Endothelial cell (in vitro differentiated cells): ENCODE measurements around the gene ARMC9. TPM values are rescaled to one million over a fixed set of nuclear protein-coding genes. Genes with fewer than 3 reads are reported as not detected.

Experiments used
- DNase-seq: peaks from one replicate; pipeline ENCODE4 v3.0.0; 2021; ENCODE audit warnings: low spot score
- H3K27ac Mint-ChIP-seq: one replicate; pipeline ENCODE4 v1.8.0; 2021; ENCODE audit warnings: mixed read lengths, inconsistent platforms; ENCODE audit not compliant: unreplicated experiment
- H3K27me3 Mint-ChIP-seq: one replicate; pipeline ENCODE4 v1.8.0; 2021; ENCODE audit warnings: mild to moderate bottlenecking, moderate library complexity, mixed read lengths, inconsistent platforms; ENCODE audit not compliant: unreplicated experiment
- H3K36me3 Mint-ChIP-seq: one replicate; pipeline ENCODE4 v1.8.0; 2021; ENCODE audit warnings: mild to moderate bottlenecking, low read depth, mixed read lengths, inconsistent platforms; ENCODE audit not compliant: unreplicated experiment
- H3K4me1 Mint-ChIP-seq: one replicate; pipeline ENCODE4 v1.8.0; 2021; ENCODE audit warnings: mild to moderate bottlenecking, mixed read lengths, inconsistent platforms; ENCODE audit not compliant: unreplicated experiment
- H3K4me3 Mint-ChIP-seq: one replicate; pipeline ENCODE4 v1.8.0; 2021; ENCODE audit warnings: mild to moderate bottlenecking, mixed read lengths, inconsistent platforms; ENCODE audit not compliant: unreplicated experiment
- H3K9me3 Mint-ChIP-seq: one replicate; pipeline ENCODE4 v1.8.0; 2021; ENCODE audit warnings: mixed read lengths, inconsistent platforms; ENCODE audit not compliant: unreplicated experiment
- total RNA-seq: library from RNA; stranded (reverse); fragmentation: NEBNext Ultra II Directional; extraction: Animal tissue kit (Norgen Biotek cat#: 25700); gene quantifications from one replicate; pipeline ENCODE4 v1.2.1, GENCODE V29; 2021; ENCODE audit not compliant: unreplicated experiment
- TF ChIP-seq, protein P1 (sequence below): fragments of 200-600 bp; sonication (generic); IDR thresholded peaks from one replicate; pipeline ENCODE4 v1.5.0; 2021; ENCODE audit warnings: antibody characterized with exemption; ENCODE audit not compliant: unreplicated experiment

The ARMC9 gene
- total RNA-seq, 1 donor from 2014 or later = 18.3 TPM

DNA sequence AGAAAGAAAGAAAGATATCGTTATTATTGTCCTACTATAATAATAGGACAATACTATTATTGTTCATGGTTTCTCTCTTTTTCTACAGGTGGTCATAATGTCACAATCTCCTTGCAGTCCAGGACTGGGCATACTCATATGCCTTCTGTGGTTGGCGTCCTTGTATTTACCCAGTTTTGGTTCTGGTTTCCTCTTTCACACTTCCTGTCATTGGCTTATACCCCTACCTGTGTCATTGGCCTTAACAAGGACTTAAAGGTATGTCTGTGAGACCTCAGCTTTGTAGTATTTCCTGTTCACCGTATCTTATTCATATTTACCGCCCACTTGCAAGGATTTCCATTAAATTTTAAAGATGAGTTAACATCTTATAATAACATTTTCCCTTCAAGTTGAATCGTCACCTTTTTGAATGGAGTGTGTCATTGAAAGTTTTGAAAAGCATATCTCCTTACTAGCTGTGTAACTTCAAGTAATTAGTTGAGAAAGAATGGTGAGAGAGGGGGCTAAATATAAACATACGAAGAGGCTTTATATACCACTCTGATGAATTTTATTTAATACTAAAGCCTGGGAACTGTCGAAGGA is 37.1 kb upstream of the ARMC9 start:
- Mint-ChIP-seq H3K36me3 (peaks cover 2% of the 10 kb centered on the region), H3K27ac (peak overlapping the region; percentile 76), H3K27me3 (no peaks in the 10 kb centered on the region), H3K9me3 (no peaks in the 10 kb centered on the region), H3K4me1 (peaks cover 21% of the 10 kb centered on the region), H3K4me3 (no peak overlapping the region)
- DNase-seq = no peak
- TF ChIP-seq, protein P1, sequence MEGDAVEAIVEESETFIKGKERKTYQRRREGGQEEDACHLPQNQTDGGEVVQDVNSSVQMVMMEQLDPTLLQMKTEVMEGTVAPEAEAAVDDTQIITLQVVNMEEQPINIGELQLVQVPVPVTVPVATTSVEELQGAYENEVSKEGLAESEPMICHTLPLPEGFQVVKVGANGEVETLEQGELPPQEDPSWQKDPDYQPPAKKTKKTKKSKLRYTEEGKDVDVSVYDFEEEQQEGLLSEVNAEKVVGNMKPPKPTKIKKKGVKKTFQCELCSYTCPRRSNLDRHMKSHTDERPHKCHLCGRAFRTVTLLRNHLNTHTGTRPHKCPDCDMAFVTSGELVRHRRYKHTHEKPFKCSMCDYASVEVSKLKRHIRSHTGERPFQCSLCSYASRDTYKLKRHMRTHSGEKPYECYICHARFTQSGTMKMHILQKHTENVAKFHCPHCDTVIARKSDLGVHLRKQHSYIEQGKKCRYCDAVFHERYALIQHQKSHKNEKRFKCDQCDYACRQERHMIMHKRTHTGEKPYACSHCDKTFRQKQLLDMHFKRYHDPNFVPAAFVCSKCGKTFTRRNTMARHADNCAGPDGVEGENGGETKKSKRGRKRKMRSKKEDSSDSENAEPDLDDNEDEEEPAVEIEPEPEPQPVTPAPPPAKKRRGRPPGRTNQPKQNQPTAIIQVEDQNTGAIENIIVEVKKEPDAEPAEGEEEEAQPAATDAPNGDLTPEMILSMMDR = no peak

DNA sequence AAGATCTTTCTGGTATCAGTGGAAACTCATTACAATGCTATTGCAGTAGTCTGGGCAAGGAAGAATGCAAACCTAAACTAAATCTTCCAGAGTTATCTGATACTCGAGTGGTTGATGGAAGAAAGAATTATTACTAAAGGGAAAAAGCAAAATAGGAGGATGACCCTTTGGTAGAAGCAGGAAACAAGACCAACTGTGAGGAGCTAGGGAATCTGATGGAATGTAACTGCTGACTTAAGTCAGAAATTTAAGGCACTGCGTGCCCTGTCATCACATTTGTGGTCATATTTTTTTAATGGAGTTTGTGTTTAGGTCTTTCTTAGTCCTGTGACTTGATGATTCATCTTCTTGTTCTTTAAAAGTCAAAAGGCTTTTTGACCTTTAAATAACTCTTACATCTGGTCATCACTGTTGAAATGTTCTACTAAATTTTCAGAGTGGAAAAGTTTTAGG is 36.5 kb upstream of the ARMC9 start:
- H3K36me3 Mint-ChIP-seq = peaks cover 8% of the 10 kb centered on the region
- no peaks in the 10 kb centered on the region for H3K27me3 Mint-ChIP-seq
- H3K27ac Mint-ChIP-seq = peak overlapping the region; percentile 76
- no peaks in the 10 kb centered on the region for H3K9me3 Mint-ChIP-seq
- H3K4me1 Mint-ChIP-seq = peaks cover 21% of the 10 kb centered on the region
- DNase-seq = no peak
- TF ChIP-seq, protein P1 = no peak
- no peak overlapping the region for H3K4me3 Mint-ChIP-seq

DNA sequence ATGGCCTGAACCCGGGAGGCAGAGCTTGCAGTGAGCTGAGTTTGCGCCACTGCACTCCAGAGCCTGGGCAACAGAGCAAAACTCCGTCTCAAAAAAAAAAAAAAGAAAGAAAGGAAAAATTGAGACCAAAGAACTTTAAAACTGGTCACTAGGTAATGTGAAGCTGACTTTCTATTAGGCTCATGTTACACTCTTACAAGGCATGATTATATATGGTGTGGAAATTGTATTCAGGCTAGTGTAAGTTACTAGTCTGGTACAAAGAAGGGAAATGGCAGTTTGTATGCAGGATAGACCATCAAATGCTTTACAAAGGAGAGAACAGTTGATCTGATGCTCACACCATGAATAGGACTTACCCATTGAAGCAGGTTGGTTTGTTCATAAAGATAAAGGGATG is 35.4 kb upstream of the ARMC9 start:
- no peaks in the 10 kb centered on the region for H3K9me3 Mint-ChIP-seq

DNA sequence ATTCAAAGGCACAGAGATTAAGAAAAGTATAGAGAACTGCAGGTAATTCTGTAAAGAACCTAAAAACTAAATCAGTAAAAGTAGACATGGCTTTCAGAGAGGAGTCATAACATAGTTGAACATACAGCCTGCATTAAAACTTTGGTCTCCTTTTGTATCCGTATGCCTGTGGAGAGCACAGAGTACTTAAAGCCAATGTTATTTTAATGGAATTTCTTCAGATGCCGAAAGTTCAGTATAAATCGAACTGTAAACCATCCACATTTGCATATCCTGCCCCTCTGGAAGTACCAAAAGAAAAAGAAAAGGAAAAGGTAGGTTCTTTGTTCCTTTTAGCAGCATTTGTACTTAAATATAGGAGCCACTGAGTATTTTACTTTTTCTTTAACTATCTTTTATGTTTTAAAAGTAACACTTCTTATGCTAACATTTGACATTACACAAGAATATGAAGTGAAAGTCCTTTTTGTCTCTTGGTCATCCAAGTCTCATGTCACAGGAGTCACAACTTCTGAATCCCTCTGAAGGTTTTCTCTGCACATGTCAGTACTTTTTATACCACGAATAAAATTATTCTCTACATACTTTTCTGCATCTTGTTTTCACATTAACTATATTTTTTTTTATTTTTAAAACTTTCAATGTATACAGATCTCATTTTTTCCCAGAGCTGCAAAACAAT is 34.9 kb upstream of the ARMC9 start:
- TF ChIP-seq, protein P1 = no peak
- Mint-ChIP-seq H3K4me1 (peaks cover 30% of the 10 kb centered on the region), H3K9me3 (no peaks in the 10 kb centered on the region), H3K27ac (peak overlapping the region; percentile 48), H3K27me3 (no peaks in the 10 kb centered on the region), H3K4me3 (no peak overlapping the region), H3K36me3 (peaks cover 14% of the 10 kb centered on the region)
- DNase-seq = no peak

More for the DNA sequence above, 35.4 kb upstream of the ARMC9 start:
- TF ChIP-seq, protein P1 = no peak
- H3K4me3 Mint-ChIP-seq = no peak overlapping the region
- H3K27me3 Mint-ChIP-seq = no peaks in the 10 kb centered on the region
- peaks cover 25% of the 10 kb centered on the region for H3K4me1 Mint-ChIP-seq
- peaks cover 14% of the 10 kb centered on the region for H3K36me3 Mint-ChIP-seq
- DNase-seq = no peak
- H3K27ac Mint-ChIP-seq = peak overlapping the region; percentile 48
